DND-41 (cell line): ENCODE results near the gene FITM1.

Experiments used
- EZH2 ChIP-seq: IDR thresholded peaks from 3 replicates; pipeline ENCODE4 v1.6.1; 2012; ENCODE audit warnings: borderline replicate concordance, low read depth, mild to moderate bottlenecking, moderate library complexity, low read length, inconsistent platforms; ENCODE audit not compliant: severe bottlenecking
- TF ChIP-seq, protein P1 (sequence below): IDR thresholded peaks from 2 replicates; pipeline ENCODE4 v1.5.1; 2012; ENCODE audit warnings: borderline replicate concordance, low read length, moderate library complexity, mild to moderate bottlenecking; ENCODE audit not compliant: poor library complexity, severe bottlenecking; ENCODE audit errors: extremely low read depth

DNA sequence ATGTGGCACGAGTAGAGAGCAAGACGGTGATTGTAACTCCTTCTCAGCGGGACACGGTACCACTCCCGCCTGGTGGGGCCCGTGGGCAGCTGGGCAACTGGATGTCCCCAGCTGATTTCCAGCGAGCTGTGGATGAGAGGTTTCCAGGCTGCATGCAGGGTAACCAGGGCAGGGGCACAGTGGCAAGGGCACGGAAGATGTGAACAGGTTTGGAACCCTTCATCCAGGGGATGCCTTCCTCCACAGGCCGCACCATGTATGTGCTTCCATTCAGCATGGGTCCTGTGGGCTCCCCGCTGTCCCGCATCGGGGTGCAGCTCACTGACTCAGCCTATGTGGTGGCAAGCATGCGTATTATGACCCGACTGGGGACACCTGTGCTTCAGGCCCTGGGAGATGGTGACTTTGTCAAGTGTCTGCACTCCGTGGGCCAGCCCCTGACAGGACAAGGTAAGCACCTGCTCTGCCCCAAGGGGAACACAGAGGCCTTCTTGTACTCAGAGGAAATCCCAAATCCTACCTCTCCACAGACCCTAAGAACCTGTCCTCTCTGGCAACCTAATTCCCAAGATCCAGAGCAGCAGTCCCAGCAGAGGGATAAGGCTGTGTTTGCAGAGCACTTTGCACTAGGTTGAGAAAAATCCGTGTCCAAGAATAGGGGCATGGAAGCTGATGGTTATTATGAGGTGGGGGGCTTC is 32.1 kb upstream of the FITM1 start:
- TF ChIP-seq, protein P1, sequence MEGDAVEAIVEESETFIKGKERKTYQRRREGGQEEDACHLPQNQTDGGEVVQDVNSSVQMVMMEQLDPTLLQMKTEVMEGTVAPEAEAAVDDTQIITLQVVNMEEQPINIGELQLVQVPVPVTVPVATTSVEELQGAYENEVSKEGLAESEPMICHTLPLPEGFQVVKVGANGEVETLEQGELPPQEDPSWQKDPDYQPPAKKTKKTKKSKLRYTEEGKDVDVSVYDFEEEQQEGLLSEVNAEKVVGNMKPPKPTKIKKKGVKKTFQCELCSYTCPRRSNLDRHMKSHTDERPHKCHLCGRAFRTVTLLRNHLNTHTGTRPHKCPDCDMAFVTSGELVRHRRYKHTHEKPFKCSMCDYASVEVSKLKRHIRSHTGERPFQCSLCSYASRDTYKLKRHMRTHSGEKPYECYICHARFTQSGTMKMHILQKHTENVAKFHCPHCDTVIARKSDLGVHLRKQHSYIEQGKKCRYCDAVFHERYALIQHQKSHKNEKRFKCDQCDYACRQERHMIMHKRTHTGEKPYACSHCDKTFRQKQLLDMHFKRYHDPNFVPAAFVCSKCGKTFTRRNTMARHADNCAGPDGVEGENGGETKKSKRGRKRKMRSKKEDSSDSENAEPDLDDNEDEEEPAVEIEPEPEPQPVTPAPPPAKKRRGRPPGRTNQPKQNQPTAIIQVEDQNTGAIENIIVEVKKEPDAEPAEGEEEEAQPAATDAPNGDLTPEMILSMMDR, result no peak
- TF ChIP-seq EZH2, result no peak
